MM.1S (cell line): ENCODE data around the gene PPP1R9B.

Experiments used
- DNase-seq: peaks from one replicate; pipeline ENCODE4 v3.0.0-alpha.2; 2015
- H2AFZ ChIP-seq: fragments of 300-600 bp; sonication (generic); 2 replicates; pipeline ENCODE4 v1.6.0; 2016; ENCODE audit warnings: antibody characterized with exemption, low read length
- H3F3A ChIP-seq: fragments of 300-600 bp; sonication (generic); 2 replicates; pipeline ENCODE4 v1.6.1; 2016; ENCODE audit warnings: mild to moderate bottlenecking, antibody characterized with exemption, low read length, moderate library complexity, mixed read lengths; ENCODE audit not compliant: insufficient read depth
- H3K27ac ChIP-seq: fragments of 300-600 bp; sonication (generic); 2 replicates; pipeline ENCODE4 v1.5.1; 2016; ENCODE audit warnings: mild to moderate bottlenecking, low read length
- H3K27me3 ChIP-seq: fragments of 300-600 bp; sonication (generic); replicated peaks from 2 replicates; pipeline ENCODE4 v1.6.0; 2016; ENCODE audit warnings: low read length; ENCODE audit not compliant: insufficient read depth
- H3K36me3 ChIP-seq: fragments of 300-600 bp; sonication (generic); replicated peaks from 2 replicates; pipeline ENCODE4 v1.6.1; 2016; ENCODE audit warnings: mild to moderate bottlenecking, low read length, mixed read lengths; ENCODE audit not compliant: insufficient read depth
- H3K4me1 ChIP-seq: fragments of 300-600 bp; sonication (generic); 2 replicates; pipeline ENCODE4 v1.6.1; 2016; ENCODE audit warnings: low read length, mixed read lengths
- H3K4me2 ChIP-seq: fragments of 300-600 bp; sonication (generic); 2 replicates; pipeline ENCODE4 v1.6.0; 2016; ENCODE audit warnings: low read depth, low read length
- H3K4me3 ChIP-seq: fragments of 300-600 bp; sonication (generic); 2 replicates; pipeline ENCODE4 v1.5.1; 2016; ENCODE audit warnings: low read length, mixed read lengths
- H3K79me2 ChIP-seq: fragments of 300-600 bp; sonication (generic); 2 replicates; pipeline ENCODE4 v1.6.1; 2016; ENCODE audit warnings: mixed run types, low read length, mixed read lengths
- H3K9ac ChIP-seq: fragments of 300-600 bp; sonication (generic); 2 replicates; pipeline ENCODE4 v1.6.1; 2016; ENCODE audit warnings: low read length, mixed read lengths
- H3K9me2 ChIP-seq: fragments of 300-600 bp; sonication (generic); replicated peaks from 2 replicates; pipeline ENCODE4 v1.6.1; 2016; ENCODE audit warnings: mild to moderate bottlenecking, low read length, mixed read lengths; ENCODE audit not compliant: insufficient read depth
- H3K9me3 ChIP-seq: fragments of 300-600 bp; sonication (generic); replicated peaks from 2 replicates; pipeline ENCODE4 v1.6.1; 2016; ENCODE audit warnings: mild to moderate bottlenecking, low read length, mixed read lengths; ENCODE audit not compliant: insufficient read depth
- H4K20me1 ChIP-seq: fragments of 300-600 bp; sonication (generic); 2 replicates; pipeline ENCODE4 v1.6.1; 2016; ENCODE audit warnings: mild to moderate bottlenecking, low read length, moderate library complexity, mixed read lengths; ENCODE audit not compliant: insufficient read depth
- EZH2 ChIP-seq: fragments of 300-600 bp; sonication (generic); optimal IDR thresholded peaks from 2 replicates; pipeline ENCODE3; 2017; ENCODE audit warnings: low read depth, mild to moderate bottlenecking, antibody characterized with exemption, low read length, mixed read lengths
- EZH2phosphoT487 ChIP-seq: fragments of 300-600 bp; sonication (generic); IDR thresholded peaks from 2 replicates; pipeline ENCODE4 v1.6.1; 2018; ENCODE audit warnings: antibody characterized with exemption, low read length
- TF ChIP-seq, protein P1 (sequence below): fragments of 300-600 bp; sonication (generic); IDR thresholded peaks from 2 replicates; pipeline ENCODE4 v1.5.1; 2016; ENCODE audit warnings: antibody characterized with exemption, low read length, mixed read lengths

The PPP1R9B gene

GRCh38 chr17:50133028-50133768 lies 17.3 kb downstream of the PPP1R9B start:
- TF ChIP-seq, protein P1, sequence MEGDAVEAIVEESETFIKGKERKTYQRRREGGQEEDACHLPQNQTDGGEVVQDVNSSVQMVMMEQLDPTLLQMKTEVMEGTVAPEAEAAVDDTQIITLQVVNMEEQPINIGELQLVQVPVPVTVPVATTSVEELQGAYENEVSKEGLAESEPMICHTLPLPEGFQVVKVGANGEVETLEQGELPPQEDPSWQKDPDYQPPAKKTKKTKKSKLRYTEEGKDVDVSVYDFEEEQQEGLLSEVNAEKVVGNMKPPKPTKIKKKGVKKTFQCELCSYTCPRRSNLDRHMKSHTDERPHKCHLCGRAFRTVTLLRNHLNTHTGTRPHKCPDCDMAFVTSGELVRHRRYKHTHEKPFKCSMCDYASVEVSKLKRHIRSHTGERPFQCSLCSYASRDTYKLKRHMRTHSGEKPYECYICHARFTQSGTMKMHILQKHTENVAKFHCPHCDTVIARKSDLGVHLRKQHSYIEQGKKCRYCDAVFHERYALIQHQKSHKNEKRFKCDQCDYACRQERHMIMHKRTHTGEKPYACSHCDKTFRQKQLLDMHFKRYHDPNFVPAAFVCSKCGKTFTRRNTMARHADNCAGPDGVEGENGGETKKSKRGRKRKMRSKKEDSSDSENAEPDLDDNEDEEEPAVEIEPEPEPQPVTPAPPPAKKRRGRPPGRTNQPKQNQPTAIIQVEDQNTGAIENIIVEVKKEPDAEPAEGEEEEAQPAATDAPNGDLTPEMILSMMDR, result no peak
- TF ChIP-seq EZH2, result no peak
- no peak for TF ChIP-seq EZH2phosphoT487
- H3F3A ChIP-seq, result peaks cover 11% of the 10 kb centered on the region; the same call in 1 of the 2 replicates
- no peaks in the 10 kb centered on the region for H3K9me3 ChIP-seq
- no peak overlapping the region for H3K4me2 ChIP-seq
- H3K79me2 ChIP-seq, result peaks cover 1% of the 10 kb centered on the region; the same call in 1 of the 2 replicates
- H3K9ac ChIP-seq, result no peak overlapping the region
- H4K20me1 ChIP-seq, result no peaks in the 10 kb centered on the region
- H3K4me3 ChIP-seq, result no peak overlapping the region
- peaks cover 12% of the 10 kb centered on the region for H3K27me3 ChIP-seq
- no peaks in the 10 kb centered on the region for H3K9me2 ChIP-seq
- peaks cover 3% of the 10 kb centered on the region; the same call in 1 of the 2 replicates for H3K4me1 ChIP-seq
- H2AFZ ChIP-seq, result no peak overlapping the region
- no peak overlapping the region; the same call in 1 of the 2 replicates for H3K27ac ChIP-seq
- DNase-seq, result no peak
- peaks cover 1% of the 10 kb centered on the region; the same call in 1 of the 2 replicates for H3K36me3 ChIP-seq

DNA sequence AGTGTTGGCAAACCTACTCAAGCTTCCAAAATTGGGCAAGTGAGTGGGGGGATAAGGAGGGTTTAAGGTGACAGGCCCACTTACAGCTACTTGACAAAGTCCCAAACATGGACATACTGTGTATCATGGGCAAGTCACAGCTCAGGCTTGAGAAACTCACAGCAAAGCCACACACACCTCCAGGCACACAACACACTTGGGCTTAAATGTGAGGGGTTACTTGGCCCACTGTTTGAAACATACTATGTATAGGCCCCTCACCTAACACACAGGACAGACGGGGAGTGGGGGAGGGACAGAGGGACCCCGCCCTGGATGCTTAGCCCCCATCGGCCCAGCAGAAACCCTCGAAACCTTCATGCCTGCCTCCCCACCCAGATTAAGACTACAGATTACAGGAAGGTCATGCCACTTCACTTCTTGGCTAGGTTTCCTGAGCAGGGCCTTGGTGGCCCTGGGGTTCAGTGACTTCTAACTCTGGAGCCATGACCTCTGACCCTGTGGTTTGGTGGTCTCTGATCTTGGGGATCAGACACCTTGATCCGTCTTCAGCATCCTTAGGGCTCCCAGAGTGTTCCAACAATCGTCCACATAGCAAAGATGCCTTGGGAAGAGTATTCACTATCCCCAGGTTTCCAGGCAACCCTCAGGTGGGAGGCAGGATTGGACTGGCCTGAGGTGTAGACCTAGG lies 18.2 kb downstream of the PPP1R9B start:
- Histone ChIP-seq H3K79me2 (no peaks in the 10 kb centered on the region), H3K9me2 (no peaks in the 10 kb centered on the region), H3K9me3 (no peaks in the 10 kb centered on the region), H3K4me3 (no peak overlapping the region), H3K36me3 (no peaks in the 10 kb centered on the region), H3K4me2 (no peak overlapping the region), H3K9ac (no peak overlapping the region), H3K27me3 (peaks cover 12% of the 10 kb centered on the region), H2AFZ (no peak overlapping the region), H4K20me1 (no peaks in the 10 kb centered on the region), H3K27ac (no peak overlapping the region), H3F3A (peaks cover 11% of the 10 kb centered on the region; the same call in 1 of the 2 replicates), H3K4me1 (peaks cover 11% of the 10 kb centered on the region)
- no peak for DNase-seq
- TF ChIP-seq EZH2phosphoT487 (no peak), EZH2 (no peak)
- TF ChIP-seq, protein P1, result no peak

DNA sequence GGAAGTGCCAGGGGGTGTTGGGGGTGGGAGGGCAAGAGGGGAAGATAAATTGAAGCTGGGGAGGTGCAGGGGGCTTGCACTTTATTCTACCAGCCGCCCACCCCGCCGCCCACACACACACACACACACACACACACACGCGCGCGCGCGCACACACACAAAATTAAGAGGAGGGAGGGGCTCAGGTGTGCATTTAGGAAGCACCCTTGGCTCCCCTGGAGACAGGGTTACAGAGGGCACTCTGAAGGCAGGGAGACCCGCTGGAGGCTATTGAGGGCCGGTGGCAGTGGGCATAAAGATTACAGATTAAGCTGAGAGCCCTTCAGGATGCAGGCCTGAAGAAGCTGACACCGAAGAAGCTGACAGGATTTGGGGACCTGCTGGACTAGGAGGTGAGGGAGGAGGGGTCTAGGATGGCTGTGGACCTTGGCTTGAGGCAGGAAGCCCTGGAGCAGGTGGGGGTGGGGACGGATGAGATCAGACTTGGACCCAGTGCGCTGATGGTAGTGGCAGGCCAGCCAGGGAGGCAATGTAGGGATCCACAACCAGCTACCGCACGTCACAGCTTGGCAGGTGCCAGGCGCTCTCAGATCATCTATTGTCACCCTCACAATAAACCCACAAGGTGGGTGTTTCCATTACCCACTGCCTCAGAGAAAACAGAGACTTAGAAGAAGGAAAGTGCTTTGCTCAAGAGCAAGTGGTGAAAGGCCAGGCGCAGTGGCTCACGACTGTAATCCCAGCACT lies 19.7 kb downstream of the PPP1R9B start:
- no peak for DNase-seq

More for the DNA sequence above, 19.7 kb downstream of the PPP1R9B start:
- H3K4me1 ChIP-seq, result peaks cover 11% of the 10 kb centered on the region
- peaks cover 12% of the 10 kb centered on the region for H3K27me3 ChIP-seq
- H3K9me3 ChIP-seq, result no peaks in the 10 kb centered on the region
- peak overlapping the region; percentile 64; the same call in 1 of the 2 replicates for H3K4me3 ChIP-seq
- TF ChIP-seq EZH2phosphoT487 (no peak), EZH2 (no peak)
- TF ChIP-seq, protein P1, result no peak
- H3F3A ChIP-seq, result peaks cover 11% of the 10 kb centered on the region; the same call in 1 of the 2 replicates
- peak overlapping the region; percentile 93; the same call in 1 of the 2 replicates for H3K4me2 ChIP-seq
- H3K27ac ChIP-seq, result no peak overlapping the region
- no peak overlapping the region for H2AFZ ChIP-seq
- H3K36me3 ChIP-seq, result no peaks in the 10 kb centered on the region
- no peaks in the 10 kb centered on the region for H4K20me1 ChIP-seq
- H3K9ac ChIP-seq, result no peak overlapping the region
- H3K9me2 ChIP-seq, result no peaks in the 10 kb centered on the region
- H3K79me2 ChIP-seq, result no peaks in the 10 kb centered on the region
